Body of pancreas (tissue), 4 donors: Measurements from ENCODE around the gene FBXL7. TPM values are rescaled to one million over a fixed set of nuclear protein-coding genes. Genes with fewer than 3 reads are reported as not detected.

ENCODE experiments used
- ATAC-seq: fragments of 150-250 bp; one replicate; pipeline ENCODE4 v1.9.1; 2016
- DNase-seq, 4 donors: peaks; one replicate each; pipeline ENCODE4 v3.0.0-alpha.2; 2019
- H3K27ac ChIP-seq, 4 donors: fragments of 200-600 bp; sonication (generic); 1 replicate in 3 of 4; 2 replicates in 1 of 4; pipeline versions ENCODE4 v1.5.1 to v1.6.1; 2016 to 2019; ENCODE audit warnings: mild to moderate bottlenecking in 1 of 4, mixed read lengths in 1 of 4, moderate library complexity in 1 of 4
- H3K27me3 ChIP-seq, 2 donors: fragments of 200-600 bp; sonication (generic); one replicate each; pipeline ENCODE4 v1.6.0; 2016; ENCODE audit warnings: mild to moderate bottlenecking in 1 of 2
- H3K36me3 ChIP-seq, 2 donors: fragments of 200-600 bp; sonication (generic); replicated peaks in 1 of 2; 2 replicates each; pipeline ENCODE4 v1.5.1; 2016; ENCODE audit warnings: low read depth in 2 of 2; ENCODE audit not compliant: insufficient read depth in 1 of 2
- H3K4me1 ChIP-seq: fragments of 200-600 bp; sonication (generic); one replicate; pipeline ENCODE4 v1.6.0; 2016
- H3K4me3 ChIP-seq, 2 donors: fragments of 200-600 bp; sonication (generic); 1 replicate in 1 of 2; 2 replicates in 1 of 2; pipeline ENCODE4 v1.5.1; 2016 to 2019
- H3K9me3 ChIP-seq, 3 donors: fragments of 200-600 bp; sonication (generic); 1 replicate in 2 of 3; 2 replicates in 1 of 3; pipeline ENCODE4 v1.5.1; 2016
- CTCF ChIP-seq, 7 experiments: fragments of 450-650 bp in 4 of 7; fragments of 200-600 bp in 3 of 7; sonication (generic) in 3 of 7; IDR thresholded peaks; one replicate each; pipeline ENCODE4 v1.5.1; 2016 to 2019; ENCODE audit warnings: antibody characterized with exemption in 7 of 7
- POLR2A ChIP-seq, 3 donors: fragments of 450-650 bp; IDR thresholded peaks; one replicate each; pipeline ENCODE4 v1.6.1; 2016; ENCODE audit warnings: antibody characterized with exemption in 3 of 3, mild to moderate bottlenecking in 2 of 3
- WGBS, 2 donors: methylation state at CpG; one replicate each; pipeline ENCODE4 v1.1.5; 2017; 5-methylcytosine and 5-hydroxymethylcytosine counted together
- intact Hi-C: fragments of 100-400 bp; cut with DNase I; formaldehyde crosslinking; loops from one replicate; pipeline ENCODE4 v1.15.1; 2023
- total RNA-seq, 2 donors: library from RNA; depleted of rRNA; stranded (reverse); fragments of >200 nt; gene quantifications; one replicate each; pipeline ENCODE4 v1.1.0, GENCODE V29; 2016

Gene FBXL7
- total RNA-seq, 2 donors from 2014 or later = 3.1 to 4.0 TPM

GRCh38 chr5:15823398-15823797 lies 323.4 kb downstream of the FBXL7 start:
- WGBS, 2 donors = 81 to 86% methylated on average over 2 of the region's 2 CpGs
- no peaks in the 10 kb centered on the region for H3K9me3 ChIP-seq
- no peaks in the 10 kb centered on the region for H3K4me1 ChIP-seq
- no peak for TF ChIP-seq POLR2A (IDR thresholded peaks at IDR 0.05)
- TF ChIP-seq CTCF (IDR thresholded peaks at IDR 0.05) = no peak
- DNase-seq (no peak), ATAC-seq (no peak)
- no peaks in the 10 kb centered on the region for H3K27me3 ChIP-seq
- H3K4me3 ChIP-seq = no peak overlapping the region
- intact Hi-C loops = no loop called here
- no peak overlapping the region for H3K27ac ChIP-seq
- H3K36me3 ChIP-seq = no peaks in the 10 kb centered on the region

DNA sequence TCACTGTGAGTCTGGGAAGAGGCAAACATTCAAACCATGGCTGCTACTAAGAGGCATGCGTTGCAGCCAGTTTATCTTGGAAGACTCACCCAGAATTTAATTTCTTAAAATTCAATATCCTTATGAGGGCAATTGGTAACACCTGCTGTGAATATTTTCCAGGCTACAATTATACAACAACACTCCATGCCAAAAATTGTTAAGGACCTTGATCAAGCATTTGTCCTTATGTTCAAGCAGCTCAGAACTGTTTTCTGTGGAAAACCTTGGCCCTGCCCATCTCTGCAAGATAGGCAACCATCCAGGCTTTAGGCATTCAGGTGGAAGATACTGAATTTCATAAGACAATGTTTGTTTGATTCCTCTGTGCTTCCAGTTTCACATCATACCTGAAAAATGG lies 327.8 kb downstream of the FBXL7 start:
- H3K9me3 ChIP-seq = no peaks in the 10 kb centered on the region
- H3K27me3 ChIP-seq = no peaks in the 10 kb centered on the region
- no peaks in the 10 kb centered on the region for H3K36me3 ChIP-seq
- TF ChIP-seq CTCF (IDR thresholded peaks at IDR 0.05) (no peak), POLR2A (IDR thresholded peaks at IDR 0.05) (no peak)
- H3K27ac ChIP-seq = no peak overlapping the region
- 71 to 79% methylated on average over 1 of the region's 1 CpG for WGBS, 2 donors
- ATAC-seq = no peak
- H3K4me3 ChIP-seq = no peak overlapping the region
- H3K4me1 ChIP-seq = no peaks in the 10 kb centered on the region
- no peak for DNase-seq
- intact Hi-C loops = no loop called here

- 50 to 59% methylated on average over 4 of the region's 4 CpGs for whole genome bisulfite sequencing, 2 donors
- no peak overlapping the region for H3K4me3 ChIP-seq
- no peak for DNase-seq
- H3K4me1 ChIP-seq = no peaks in the 10 kb centered on the region
- TF ChIP-seq POLR2A (IDR thresholded peaks at IDR 0.05) (no peak), CTCF (IDR thresholded peaks at IDR 0.05) (no peak)
- ATAC-seq = no peak
- intact Hi-C loops = no loop called here
- H3K9me3 ChIP-seq = no peaks in the 10 kb centered on the region
- no peaks in the 10 kb centered on the region for H3K36me3 ChIP-seq
- H3K27ac ChIP-seq = no peak overlapping the region
- no peaks in the 10 kb centered on the region for H3K27me3 ChIP-seq
Measured at GRCh38 chr5:15831408-15831807, 331.4 kb downstream of the FBXL7 start.

- Histone ChIP-seq H3K27me3 (no peaks in the 10 kb centered on the region), H3K4me1 (no peaks in the 10 kb centered on the region), H3K36me3 (no peaks in the 10 kb centered on the region), H3K27ac (no peak overlapping the region), H3K4me3 (no peak overlapping the region), H3K9me3 (no peaks in the 10 kb centered on the region)
- no peak for TF ChIP-seq CTCF (IDR thresholded peaks at IDR 0.05)
- no peak for TF ChIP-seq POLR2A (IDR thresholded peaks at IDR 0.05)
- WGBS, 2 donors = 62 to 70% methylated on average over 4 of the region's 4 CpGs
- ATAC-seq (no peak), DNase-seq (no peak)
- intact Hi-C loops = no loop called here
Measured at GRCh38 chr5:15833365-15833764, 333.4 kb downstream of the FBXL7 start.

DNA sequence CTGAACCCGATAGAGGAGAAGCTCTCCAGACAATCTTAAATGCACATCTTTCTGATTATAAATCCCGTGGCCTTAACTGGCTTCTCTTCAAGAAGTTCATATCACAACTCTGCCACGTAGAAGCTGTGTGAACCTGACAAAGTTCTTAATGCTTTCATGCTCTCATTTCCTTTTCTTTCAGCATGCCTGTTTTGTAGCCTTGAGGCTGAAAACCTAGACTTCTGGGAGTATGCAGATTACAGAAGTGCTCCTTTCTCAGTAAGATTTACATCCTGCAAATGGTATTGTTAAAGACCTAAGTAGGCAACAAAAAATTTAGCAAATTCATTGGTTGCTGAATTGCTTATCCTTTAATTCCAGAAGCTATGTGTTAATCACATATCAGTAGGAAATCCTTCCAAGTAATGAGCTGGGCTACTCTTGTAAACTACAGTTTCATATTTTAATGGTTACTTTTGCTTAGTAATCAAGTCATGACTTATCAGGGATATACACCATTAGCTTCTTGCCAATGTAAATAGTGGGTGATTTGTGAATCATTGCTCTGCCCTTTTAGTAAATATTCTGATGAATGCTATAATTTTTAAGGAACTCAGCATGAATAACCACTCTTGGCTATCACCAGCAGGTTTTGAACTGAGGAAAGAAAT lies 334.7 kb downstream of the FBXL7 start:
- TF ChIP-seq POLR2A (IDR thresholded peaks at IDR 0.05) (no peak), CTCF (IDR thresholded peaks at IDR 0.05) (no peak)
- DNase-seq = no peak
- no peak overlapping the region for H3K4me3 ChIP-seq
- intact Hi-C loops = no loop called here
- WGBS, 2 donors = 30 to 44% methylated on average over 3 of the region's 3 CpGs
- H3K9me3 ChIP-seq = no peaks in the 10 kb centered on the region
- H3K4me1 ChIP-seq = no peaks in the 10 kb centered on the region
- H3K27me3 ChIP-seq = no peaks in the 10 kb centered on the region
- no peak overlapping the region for H3K27ac ChIP-seq
- no peaks in the 10 kb centered on the region for H3K36me3 ChIP-seq
- ATAC-seq = no peak
